Measurements from ENCODE around the gene RBFOX2.

GRCh38 chr22:35873426-35873825 is 155.2 kb downstream of the RBFOX2 start:
- TF ChIP-seq CTCF (IDR thresholded peaks at IDR 0.05) (no peak), POLR2A (IDR thresholded peaks at IDR 0.05) (no peak), EP300 (IDR thresholded peaks at IDR 0.05) (no peak)

Measured in tibial nerve (tissue), 4 donors.